ENCODE measurements around the gene RADX.

RADX gene

GRCh38 chrX:106692425-106693065, 80.8 kb downstream of the RADX start:
- no peak for DNase-seq (ENCODE audit: low read depth in 2 of 2)

GRCh38 chrX:106696502-106696901, 84.7 kb downstream of the RADX start:
- no peak for DNase-seq (ENCODE audit: low read depth in 2 of 2)

DNA sequence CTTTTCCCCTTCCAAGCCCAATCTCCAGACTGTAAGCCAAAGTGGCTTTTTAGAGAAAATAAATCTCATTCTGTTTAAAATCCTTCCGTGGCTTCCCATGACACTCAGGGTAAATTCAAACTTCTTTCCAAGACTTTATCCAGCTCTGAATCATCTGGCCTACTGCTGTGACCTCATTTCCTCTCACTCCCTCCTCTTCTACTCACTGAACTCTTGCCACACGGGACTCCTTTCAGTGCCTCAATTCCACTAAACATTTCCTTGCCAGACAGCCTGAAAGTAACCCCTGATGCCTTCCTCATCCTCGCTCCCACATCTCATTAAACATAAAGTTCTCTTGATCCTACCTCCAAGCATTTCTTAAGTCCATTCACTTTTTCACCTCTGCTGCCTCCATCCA, 86.9 kb downstream of the RADX start:
- DNase-seq (ENCODE audit: low read depth in 2 of 2), result no peak

DNA sequence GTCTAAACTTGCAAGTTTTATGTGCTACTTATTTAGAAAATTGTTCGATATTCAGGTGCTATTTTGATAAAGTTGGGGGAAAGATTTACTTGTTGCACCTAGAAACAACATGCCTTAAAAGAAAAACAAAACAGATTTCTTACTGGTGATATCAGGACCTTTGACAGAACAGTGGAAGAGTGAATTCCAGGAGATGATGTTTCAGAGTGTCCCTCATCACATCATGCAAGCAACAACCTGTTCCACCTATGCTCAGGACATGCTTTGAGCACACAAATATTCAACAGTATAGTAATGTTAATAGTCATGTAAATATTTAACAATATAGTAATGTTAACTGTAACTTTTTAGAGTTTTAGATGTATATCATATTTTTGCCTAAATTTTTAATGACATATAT, 90.9 kb downstream of the RADX start:
- DNase-seq (ENCODE audit: low read depth in 2 of 2), result no peak

DNA sequence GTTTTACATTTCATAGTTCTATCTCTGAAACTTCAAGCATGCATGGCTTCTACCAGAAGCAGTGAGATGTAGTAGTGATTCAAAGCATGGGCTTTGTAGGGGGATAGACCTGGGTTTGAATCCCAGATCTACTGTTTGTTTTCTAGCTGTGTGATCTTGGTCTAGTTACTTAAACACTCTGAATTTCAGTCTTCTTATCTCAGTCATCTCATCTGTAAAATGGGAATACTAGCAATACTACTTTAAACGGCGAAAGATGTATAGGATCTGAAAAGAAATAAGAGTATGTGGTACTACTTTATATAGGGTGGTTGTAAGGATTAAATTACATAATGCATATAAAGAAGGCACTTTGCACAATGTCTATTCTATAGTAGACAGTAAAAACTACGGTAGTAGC, 94.7 kb downstream of the RADX start:
- no peak for DNase-seq (ENCODE audit: low read depth in 2 of 2)

- DNase-seq (ENCODE audit: low read depth in 2 of 2), result no peak
These were observed 96.1 kb downstream of the RADX start for GRCh38 chrX:106707771-106708454.

DNA sequence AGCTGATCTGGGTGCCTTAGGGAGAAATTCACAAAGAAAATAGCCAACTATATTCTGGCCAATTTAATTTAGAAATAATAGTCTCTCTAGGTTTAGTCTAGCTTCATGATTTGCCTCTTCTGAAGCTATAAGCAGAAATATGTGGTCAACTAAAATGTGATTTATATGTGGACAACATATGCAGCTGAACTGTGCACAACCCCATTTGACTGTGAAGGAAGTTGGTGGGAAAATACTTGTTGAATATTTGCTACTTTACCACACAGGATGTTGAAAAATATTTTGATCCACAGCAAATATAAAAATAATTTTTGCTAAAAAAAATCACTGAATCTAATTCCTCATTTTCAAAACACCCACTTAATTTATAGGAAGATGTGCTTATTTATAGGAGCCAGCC, 99.0 kb downstream of the RADX start:
- DNase-seq (ENCODE audit: low read depth in 2 of 2), result no peak

DNA sequence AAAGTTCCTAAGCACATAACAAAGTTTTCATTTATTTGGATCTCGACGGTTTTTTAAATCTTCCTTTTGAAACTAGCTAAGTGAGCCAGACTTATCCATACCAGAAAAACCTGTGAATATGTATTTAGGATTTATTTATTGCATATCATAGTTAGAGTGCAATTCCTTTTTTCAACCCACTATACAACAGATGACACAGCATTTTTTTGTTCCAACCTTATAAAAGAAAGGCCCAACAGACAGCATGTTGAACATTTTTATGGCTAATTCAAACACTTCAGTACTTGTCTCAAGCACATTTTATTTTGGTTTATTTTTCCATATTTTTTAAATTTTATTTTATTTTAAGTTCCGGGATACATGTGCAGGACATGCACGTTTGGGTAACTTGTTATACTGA, 99.6 kb downstream of the RADX start:
- DNase-seq (ENCODE audit: low read depth in 2 of 2), result no peak

- no peak for DNase-seq (ENCODE audit: low read depth in 2 of 2)
These were observed 104.2 kb downstream of the RADX start for GRCh38 chrX:106716004-106716403.

GRCh38 chrX:106716463-106716862, 104.7 kb downstream of the RADX start:
- DNase-seq (ENCODE audit: low read depth in 2 of 2), result no peak

GRCh38 chrX:106718709-106719108, 106.9 kb downstream of the RADX start:
- no peak for DNase-seq (ENCODE audit: low read depth in 2 of 2)

DNA sequence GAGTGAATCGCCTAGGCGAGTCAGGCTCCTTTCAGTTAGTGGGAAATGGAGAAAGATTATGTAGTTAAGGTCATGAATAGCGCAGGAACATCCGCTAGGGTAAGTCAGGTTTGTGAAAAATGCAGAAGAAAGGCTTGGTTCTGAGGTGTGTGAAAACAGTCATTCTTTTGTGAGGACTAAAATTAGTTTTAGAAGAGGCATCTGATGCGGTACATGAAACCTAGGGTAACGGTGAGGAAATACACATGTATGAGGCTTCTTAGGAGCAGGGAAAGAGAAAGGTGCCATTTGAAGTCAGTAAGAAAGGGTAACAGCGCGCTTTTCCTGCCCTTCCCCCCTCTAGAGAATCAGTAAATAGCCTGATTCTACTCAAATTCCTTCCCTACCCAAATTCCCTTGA, 114.2 kb downstream of the RADX start:
- no peak for DNase-seq (ENCODE audit: low read depth in 2 of 2)

DNA sequence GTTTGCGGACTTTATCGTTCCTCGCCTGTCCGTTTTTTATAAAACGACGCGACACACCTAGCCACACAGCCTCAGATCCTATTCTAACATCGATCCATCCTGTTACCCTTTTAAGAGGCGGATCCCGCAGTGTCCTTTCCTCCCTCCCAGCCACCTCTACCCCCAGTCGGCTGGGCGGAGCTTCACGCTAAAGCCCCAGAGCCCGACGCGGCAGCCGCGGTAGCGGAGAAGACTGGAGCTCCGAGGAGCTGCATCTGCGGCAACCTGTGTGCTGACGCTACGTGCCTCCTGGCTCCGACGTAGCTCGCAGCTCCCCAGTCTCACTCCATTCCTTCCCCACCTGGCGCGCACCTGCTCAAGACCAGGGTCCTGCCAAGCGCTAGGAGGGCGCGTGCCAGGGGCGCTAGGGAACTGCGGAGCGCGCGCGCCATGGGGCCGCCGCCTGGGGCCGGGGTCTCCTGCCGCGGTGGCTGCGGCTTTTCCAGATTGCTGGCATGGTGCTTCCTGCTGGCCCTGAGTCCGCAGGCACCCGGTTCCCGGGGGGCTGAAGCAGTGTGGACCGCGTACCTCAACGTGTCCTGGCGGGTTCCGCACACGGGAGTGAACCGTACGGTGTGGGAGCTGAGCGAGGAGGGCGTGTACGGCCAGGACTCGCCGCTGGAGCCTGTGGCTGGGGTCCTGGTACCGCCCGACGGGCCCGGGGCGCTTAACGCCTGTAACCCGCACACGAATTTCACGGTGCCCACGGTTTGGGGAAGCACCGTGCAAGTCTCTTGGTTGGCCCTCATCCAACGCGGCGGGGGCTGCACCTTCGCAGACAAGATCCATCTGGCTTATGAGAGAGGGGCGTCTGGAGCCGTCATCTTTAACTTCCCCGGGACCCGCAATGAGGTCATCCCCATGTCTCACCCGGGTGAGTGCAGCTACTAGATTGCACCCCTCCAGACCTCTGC, 115.0 kb downstream of the RADX start, which contains the start of gene RNF128:
Gene RNF128, plus strand, starts transcription at position 217 of the 953 bp plus-strand sequence. Its CDS starts 213 bp downstream, at position 430.
- DNase-seq (ENCODE audit: low read depth in 2 of 2), result peak in 1 of 2 experiments; percentile 4

DNA sequence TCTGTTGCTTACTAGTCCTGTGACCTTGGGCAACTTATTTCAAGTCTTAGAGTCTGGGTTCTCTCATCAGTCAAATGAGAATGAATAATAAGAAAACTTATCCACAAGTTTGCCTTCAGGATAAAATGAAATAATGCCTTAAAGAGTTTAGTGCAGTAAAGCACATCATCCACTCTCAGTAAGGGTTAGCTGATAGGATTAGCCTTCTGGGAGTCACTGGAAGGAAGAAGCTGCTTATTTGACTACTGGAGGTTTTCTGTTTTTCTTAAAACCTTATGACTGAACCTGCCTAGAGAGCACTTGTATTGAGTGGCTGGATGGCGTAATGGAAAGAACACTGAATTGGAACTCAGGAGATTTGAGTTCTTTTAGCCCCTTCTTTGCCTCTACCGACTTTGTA, 116.6 kb downstream of the RADX start:
- no peak for DNase-seq (ENCODE audit: low read depth in 2 of 2)
